ENCODE data around the gene CSMD2.
"Not testable (repeated sequence)": the region's sequence is repeated elsewhere in the genome, so short reads cannot be mapped to it uniquely, and the experiment has no call there.

The CSMD2 gene

GRCh38 chr1:34108711-34109110 lies 56.3 kb downstream of the CSMD2 start:
- no peaks in the 10 kb centered on the region for H3K27me3 Mint-ChIP-seq
- no peak for DNase-seq
- CTCF ChIA-PET = no interaction called here
- no peaks in the 10 kb centered on the region for H3K36me3 Mint-ChIP-seq
- no peaks in the 10 kb centered on the region for H3K9me3 Mint-ChIP-seq
- no peak overlapping the region for H3K4me3 Mint-ChIP-seq
- no peaks in the 10 kb centered on the region for H3K4me1 Mint-ChIP-seq
- H3K27ac Mint-ChIP-seq = no peak overlapping the region

DNA sequence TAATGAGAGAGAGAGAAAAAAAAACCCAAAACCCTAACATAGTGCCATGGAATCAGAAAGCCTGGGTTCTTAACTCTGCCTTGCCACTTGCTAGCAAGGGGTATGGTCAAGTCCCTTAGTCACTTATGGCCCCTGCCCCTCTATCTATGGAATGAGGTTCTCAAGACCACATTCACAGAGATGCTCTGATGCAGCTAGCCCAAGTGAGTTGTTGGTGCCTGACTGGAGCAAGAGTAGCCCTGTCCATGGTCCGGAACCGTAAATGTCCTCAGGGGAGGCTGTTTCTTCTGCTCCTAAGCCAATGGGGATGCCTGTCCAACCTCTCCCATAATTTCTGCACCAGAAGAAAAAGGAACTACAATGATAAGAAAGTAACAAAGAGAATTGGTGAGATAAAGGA lies 56.8 kb downstream of the CSMD2 start:
- Mint-ChIP-seq H3K9me3 (no peaks in the 10 kb centered on the region), H3K27me3 (no peaks in the 10 kb centered on the region), H3K4me1 (no peaks in the 10 kb centered on the region), H3K36me3 (no peaks in the 10 kb centered on the region), H3K4me3 (no peak overlapping the region), H3K27ac (no peak overlapping the region)
- CTCF ChIA-PET = no interaction called here
- no peak for DNase-seq

GRCh38 chr1:34101151-34101550 lies 63.9 kb downstream of the CSMD2 start:
- no peak overlapping the region for H3K27ac Mint-ChIP-seq
- H3K36me3 Mint-ChIP-seq = no peaks in the 10 kb centered on the region
- CTCF ChIA-PET = no interaction called here
- H3K27me3 Mint-ChIP-seq = no peaks in the 10 kb centered on the region
- DNase-seq = no peak
- H3K4me3 Mint-ChIP-seq = no peak overlapping the region
- H3K9me3 Mint-ChIP-seq = no peaks in the 10 kb centered on the region
- no peaks in the 10 kb centered on the region for H3K4me1 Mint-ChIP-seq

DNA sequence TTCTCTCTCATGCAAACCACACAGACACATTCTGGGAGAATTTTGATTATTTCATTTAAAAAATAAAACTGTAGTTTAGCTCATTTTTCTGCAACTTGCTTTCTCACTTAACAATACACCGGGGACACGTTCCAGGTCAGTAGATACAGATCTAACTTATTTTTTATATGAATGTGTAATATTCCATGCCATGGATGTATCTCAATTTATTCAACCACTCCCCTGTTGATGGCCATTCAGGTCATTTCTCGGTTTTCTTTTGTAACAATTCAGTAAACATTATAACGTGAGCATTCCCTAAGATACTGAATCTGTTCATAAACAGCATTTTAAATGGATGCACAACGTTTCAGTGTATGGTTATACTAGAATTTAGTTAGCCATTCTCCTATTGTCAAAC lies 64.7 kb downstream of the CSMD2 start:
- Mint-ChIP-seq H3K4me3 (no peak overlapping the region), H3K36me3 (no peaks in the 10 kb centered on the region), H3K9me3 (no peaks in the 10 kb centered on the region), H3K4me1 (no peaks in the 10 kb centered on the region), H3K27ac (no peak overlapping the region), H3K27me3 (no peaks in the 10 kb centered on the region)
- DNase-seq = no peak
- CTCF ChIA-PET = no interaction called here

GRCh38 chr1:34092399-34092798 lies 72.6 kb downstream of the CSMD2 start:
- DNase-seq, H3K27ac Mint-ChIP-seq, H3K9me3 Mint-ChIP-seq, H3K4me1 Mint-ChIP-seq, H3K27me3 Mint-ChIP-seq, H3K36me3 Mint-ChIP-seq, H3K4me3 Mint-ChIP-seq, CTCF ChIA-PET: not testable (repeated sequence)

DNA sequence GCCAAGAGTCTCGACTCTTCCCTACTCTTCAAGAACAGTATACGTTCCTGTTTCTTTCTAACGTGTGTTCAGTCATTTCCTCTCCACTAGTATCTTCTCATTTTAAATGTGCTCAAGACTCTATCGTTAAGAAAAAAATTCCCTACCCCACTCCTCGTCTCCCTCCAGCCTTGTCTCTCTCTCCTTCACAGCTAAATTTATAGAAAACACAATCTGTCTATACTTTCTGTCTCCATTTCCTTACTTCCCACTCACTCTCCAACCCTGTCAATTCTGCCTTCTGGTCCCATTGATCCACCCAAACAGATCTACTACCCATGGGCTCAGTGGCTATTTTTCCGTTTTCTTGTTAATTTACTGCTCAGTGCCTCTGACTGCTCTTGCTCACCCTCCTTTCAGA lies 75.3 kb downstream of the CSMD2 start:
- DNase-seq = no peak
- H3K27me3 Mint-ChIP-seq = peaks cover 3% of the 10 kb centered on the region
- CTCF ChIA-PET = no interaction called here
- no peak overlapping the region for H3K27ac Mint-ChIP-seq
- no peaks in the 10 kb centered on the region for H3K9me3 Mint-ChIP-seq
- no peaks in the 10 kb centered on the region for H3K36me3 Mint-ChIP-seq
- H3K4me3 Mint-ChIP-seq = no peak overlapping the region
- H3K4me1 Mint-ChIP-seq = no peaks in the 10 kb centered on the region

GRCh38 chr1:34087986-34088385 lies 77.0 kb downstream of the CSMD2 start:
- no peak overlapping the region for H3K27ac Mint-ChIP-seq
- no peak overlapping the region for H3K4me3 Mint-ChIP-seq
- H3K36me3 Mint-ChIP-seq = no peaks in the 10 kb centered on the region
- peaks cover 3% of the 10 kb centered on the region for H3K27me3 Mint-ChIP-seq
- CTCF ChIA-PET = no interaction called here
- no peaks in the 10 kb centered on the region for H3K4me1 Mint-ChIP-seq
- DNase-seq = no peak
- peaks cover 2% of the 10 kb centered on the region for H3K9me3 Mint-ChIP-seq

GRCh38 chr1:34086561-34086960 lies 78.5 kb downstream of the CSMD2 start:
- DNase-seq = no peak
- Mint-ChIP-seq H3K36me3 (no peaks in the 10 kb centered on the region), H3K27ac (no peak overlapping the region), H3K9me3 (peaks cover 4% of the 10 kb centered on the region), H3K4me3 (no peak overlapping the region), H3K4me1 (no peaks in the 10 kb centered on the region), H3K27me3 (peaks cover 3% of the 10 kb centered on the region)
- CTCF ChIA-PET = no interaction called here

- no peak for DNase-seq
- H3K4me3 Mint-ChIP-seq = no peak overlapping the region
- no peak overlapping the region for H3K27ac Mint-ChIP-seq
- no peaks in the 10 kb centered on the region for H3K36me3 Mint-ChIP-seq
- peaks cover 11% of the 10 kb centered on the region for H3K9me3 Mint-ChIP-seq
- peaks cover 3% of the 10 kb centered on the region for H3K27me3 Mint-ChIP-seq
- H3K4me1 Mint-ChIP-seq = no peaks in the 10 kb centered on the region
- CTCF ChIA-PET = no interaction called here
Measured at GRCh38 chr1:34083974-34084373, 81.1 kb downstream of the CSMD2 start.

GRCh38 chr1:34082085-34082670 lies 82.9 kb downstream of the CSMD2 start:
- H3K27me3 Mint-ChIP-seq, H3K4me1 Mint-ChIP-seq, DNase-seq, H3K27ac Mint-ChIP-seq, CTCF ChIA-PET, H3K4me3 Mint-ChIP-seq, H3K36me3 Mint-ChIP-seq: not testable (repeated sequence)
- H3K9me3 Mint-ChIP-seq = peaks cover 11% of the 10 kb centered on the region

- CTCF ChIA-PET = no interaction called here
- no peak overlapping the region for H3K4me3 Mint-ChIP-seq
- DNase-seq = no peak
Measured at GRCh38 chr1:34078383-34078782, 86.6 kb downstream of the CSMD2 start.

DNA sequence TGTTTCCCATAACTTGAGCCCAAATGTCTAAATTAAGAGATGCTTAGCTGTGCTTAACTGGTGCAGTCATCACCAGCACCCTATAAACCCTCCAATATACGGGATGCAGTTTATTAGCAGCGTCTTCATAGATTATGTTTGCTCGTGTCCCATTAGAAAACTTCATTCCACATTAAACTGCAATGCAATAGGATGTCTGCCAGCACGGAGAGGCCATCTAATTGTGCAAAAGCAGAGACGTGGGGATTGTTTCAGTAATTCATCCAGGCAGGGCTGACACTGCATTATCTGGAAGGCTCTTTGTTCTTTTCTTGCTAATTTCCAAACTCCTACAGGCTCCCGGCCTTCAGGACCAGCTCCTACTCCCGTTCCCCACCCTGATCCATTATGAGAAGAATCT lies 89.5 kb downstream of the CSMD2 start:
- CTCF ChIA-PET = no interaction called here
- Mint-ChIP-seq H3K27ac (no peak overlapping the region), H3K9me3 (peaks cover 3% of the 10 kb centered on the region), H3K4me3 (no peak overlapping the region), H3K4me1 (no peaks in the 10 kb centered on the region), H3K36me3 (no peaks in the 10 kb centered on the region), H3K27me3 (no peaks in the 10 kb centered on the region)
- DNase-seq = no peak

More at GRCh38 chr1:34078383-34078782, 86.6 kb downstream of the CSMD2 start:
- H3K27me3 Mint-ChIP-seq = no peaks in the 10 kb centered on the region
- no peaks in the 10 kb centered on the region for H3K36me3 Mint-ChIP-seq
- H3K9me3 Mint-ChIP-seq = peaks cover 9% of the 10 kb centered on the region
- no peak overlapping the region for H3K27ac Mint-ChIP-seq
- H3K4me1 Mint-ChIP-seq = no peaks in the 10 kb centered on the region

DNA sequence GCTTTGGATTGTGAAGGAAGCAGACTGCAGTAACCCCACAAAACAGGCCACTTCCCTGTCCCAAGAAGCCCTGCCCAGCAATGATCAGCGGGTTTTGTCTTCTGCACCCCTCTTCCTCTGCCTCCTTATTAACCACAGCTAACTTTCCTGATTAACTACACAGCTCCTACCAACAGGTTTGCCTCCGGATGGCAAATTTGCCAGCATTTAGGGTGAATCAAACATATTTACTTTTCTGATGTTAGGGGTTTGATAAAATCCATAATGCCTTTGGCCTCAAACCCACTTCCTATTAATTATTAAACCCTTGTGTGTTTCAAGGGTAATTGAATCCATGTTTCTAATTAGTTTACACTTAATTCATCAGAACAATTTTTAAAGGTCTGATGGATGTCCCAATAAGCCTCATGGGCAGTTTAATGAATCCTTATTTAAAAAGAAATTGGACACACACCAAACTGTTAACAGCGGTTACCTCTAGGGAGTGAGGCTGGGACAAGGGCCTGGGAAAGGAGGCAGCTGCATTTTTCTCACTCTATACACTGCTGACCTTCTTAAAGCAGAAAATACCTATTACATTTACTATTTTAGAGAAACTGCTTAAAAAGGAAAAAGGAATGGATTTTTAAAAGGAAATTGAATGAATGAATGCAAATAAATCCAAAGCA lies 91.9 kb downstream of the CSMD2 start:
- Mint-ChIP-seq H3K9me3 (no peaks in the 10 kb centered on the region), H3K27ac (no peak overlapping the region), H3K4me3 (no peak overlapping the region), H3K36me3 (no peaks in the 10 kb centered on the region), H3K4me1 (no peaks in the 10 kb centered on the region), H3K27me3 (peaks cover 4% of the 10 kb centered on the region)
- CTCF ChIA-PET = no interaction called here
- DNase-seq = no peak

DNA sequence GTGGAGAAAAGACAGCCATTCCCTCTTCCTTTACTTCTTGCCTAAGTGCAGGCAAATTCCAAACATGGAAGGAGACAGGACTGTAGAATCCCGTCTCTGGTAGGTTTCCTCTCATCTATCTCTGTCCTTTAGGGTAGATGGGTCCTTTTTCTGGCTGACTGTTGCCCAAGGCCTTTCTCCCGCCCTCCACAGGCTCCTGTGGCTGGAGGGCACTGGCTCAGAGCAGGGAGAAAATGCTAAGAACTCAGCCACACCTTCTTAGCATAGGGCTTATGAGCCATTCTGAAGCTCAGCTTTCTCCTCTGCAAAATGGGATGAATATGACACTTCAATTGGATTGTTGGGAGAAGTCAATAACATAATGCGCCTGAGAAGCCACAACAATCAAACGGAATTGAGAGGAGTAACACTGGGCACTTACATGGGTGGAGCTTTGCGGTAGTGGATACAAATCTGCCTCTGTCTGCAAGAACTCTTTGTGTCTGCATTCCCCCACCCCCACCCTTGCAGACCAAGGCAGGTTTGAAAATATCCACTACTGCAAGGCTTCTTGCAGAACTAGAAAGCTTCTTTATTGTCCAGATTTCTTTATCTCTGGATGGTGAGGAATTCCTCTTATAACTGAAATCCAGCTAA lies 94.7 kb downstream of the CSMD2 start:
- no peak overlapping the region for H3K4me3 Mint-ChIP-seq
- peaks cover 4% of the 10 kb centered on the region for H3K27me3 Mint-ChIP-seq
- no peak for DNase-seq
- no peak overlapping the region for H3K27ac Mint-ChIP-seq
- no peaks in the 10 kb centered on the region for H3K4me1 Mint-ChIP-seq
- no peaks in the 10 kb centered on the region for H3K9me3 Mint-ChIP-seq
- CTCF ChIA-PET = no interaction called here
- H3K36me3 Mint-ChIP-seq = no peaks in the 10 kb centered on the region

DNA sequence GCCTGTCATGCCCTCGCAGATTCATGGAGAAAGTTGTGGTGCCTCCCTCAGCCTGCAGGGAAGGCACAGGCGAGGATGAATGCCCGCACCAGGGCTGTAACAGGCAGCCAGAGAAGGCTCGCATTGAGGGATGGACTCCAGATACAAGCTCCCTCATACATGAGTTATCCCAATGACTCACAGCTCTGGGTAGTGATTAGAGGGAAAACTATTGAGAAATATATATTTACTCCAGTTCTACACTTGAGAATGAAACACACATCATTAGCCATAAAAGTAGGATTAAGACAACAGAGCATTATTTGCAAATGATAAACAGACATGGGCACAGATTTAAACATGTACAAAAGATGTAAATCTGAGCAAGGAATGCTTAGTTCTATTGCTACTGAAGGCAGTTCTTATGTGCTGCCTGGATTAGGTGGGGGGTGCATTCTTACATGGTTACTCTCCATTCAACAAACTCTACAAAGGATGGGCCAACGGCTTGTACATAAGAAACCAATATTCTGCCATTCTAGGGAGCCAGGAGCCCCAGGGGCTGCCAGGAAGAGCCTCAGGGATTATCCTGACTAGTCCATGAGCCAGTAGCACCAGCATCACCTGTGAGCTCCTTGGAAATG lies 97.9 kb downstream of the CSMD2 start:
- H3K4me3 Mint-ChIP-seq = no peak overlapping the region
- no peak for DNase-seq
- no peaks in the 10 kb centered on the region for H3K36me3 Mint-ChIP-seq
- H3K9me3 Mint-ChIP-seq = peaks cover 5% of the 10 kb centered on the region
- no peaks in the 10 kb centered on the region for H3K4me1 Mint-ChIP-seq
- peaks cover 4% of the 10 kb centered on the region for H3K27me3 Mint-ChIP-seq
- H3K27ac Mint-ChIP-seq = no peak overlapping the region
- CTCF ChIA-PET = no interaction called here
